GM18499 (cell line): Measurements from ENCODE around the gene VASP.

ENCODE experiments used
- ATAC-seq: cut with Tn5 transposase; IDR thresholded peaks from one replicate; pipeline ENCODE4 v1.9.1; 2021; ENCODE audit warnings: moderate number of reproducible peaks; ENCODE audit not compliant: insufficient read depth, unreplicated experiment

The VASP gene

GRCh38 chr19:45542234-45542668 is 35.0 kb downstream of the VASP start:
- ATAC-seq, result no peak

- ATAC-seq, result no peak
Observed at GRCh38 chr19:45547211-45547770, 40.0 kb downstream of the VASP start.

DNA sequence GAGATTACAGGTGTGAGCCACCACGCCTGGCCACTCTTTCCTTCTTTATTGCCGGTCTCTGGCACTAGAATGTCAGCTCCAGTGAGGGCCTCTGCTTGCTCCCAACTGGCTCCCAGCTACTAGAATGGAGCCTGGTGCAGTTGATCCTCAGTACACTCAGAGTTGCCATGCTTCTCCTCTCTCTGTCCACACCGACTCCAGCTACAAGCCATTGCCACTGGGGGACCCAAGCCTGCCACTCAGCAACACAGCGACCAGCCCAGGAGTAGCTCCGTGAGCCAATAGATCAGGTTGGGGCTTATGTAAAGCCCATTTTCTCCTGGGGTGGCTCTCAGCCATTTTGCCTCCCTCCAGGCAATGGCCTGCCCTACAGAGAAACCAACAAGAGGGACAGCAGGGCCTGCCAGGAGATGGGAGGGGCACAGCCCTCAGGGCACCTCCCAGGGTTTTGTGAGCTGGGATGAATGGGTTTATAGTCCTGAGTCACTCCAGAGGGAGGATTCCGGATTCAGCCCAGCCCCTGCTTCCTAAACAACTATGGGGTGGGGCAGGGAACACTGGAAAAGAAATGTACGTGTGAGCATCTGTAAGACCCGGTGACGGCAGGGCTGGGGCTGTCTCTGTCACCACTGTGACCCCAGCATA is 40.8 kb downstream of the VASP start:
- ATAC-seq, result no peak

DNA sequence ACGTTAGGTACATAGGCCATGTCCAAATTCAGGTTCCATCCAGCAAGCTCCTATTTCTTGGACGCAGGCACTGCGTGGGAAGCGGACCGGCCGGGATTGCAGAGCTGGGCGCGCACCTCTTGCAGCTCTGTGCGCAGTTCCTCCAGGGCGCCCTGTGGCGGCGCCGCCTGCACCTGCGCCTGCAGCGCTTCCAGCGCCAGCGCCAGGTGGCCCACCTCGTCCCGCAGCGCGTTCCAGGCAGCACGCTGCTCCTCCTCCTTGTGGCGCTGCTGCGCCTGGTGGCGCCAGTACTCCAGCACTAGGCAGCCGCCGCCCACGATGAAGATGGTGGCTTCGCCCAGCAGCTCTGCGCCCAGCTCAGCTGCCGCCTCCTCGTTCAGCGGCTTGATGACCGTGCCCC is 46.2 kb downstream of the VASP start:
- ATAC-seq, result no peak

GRCh38 chr19:45554481-45554880 is 47.2 kb downstream of the VASP start:
- ATAC-seq, result no peak

DNA sequence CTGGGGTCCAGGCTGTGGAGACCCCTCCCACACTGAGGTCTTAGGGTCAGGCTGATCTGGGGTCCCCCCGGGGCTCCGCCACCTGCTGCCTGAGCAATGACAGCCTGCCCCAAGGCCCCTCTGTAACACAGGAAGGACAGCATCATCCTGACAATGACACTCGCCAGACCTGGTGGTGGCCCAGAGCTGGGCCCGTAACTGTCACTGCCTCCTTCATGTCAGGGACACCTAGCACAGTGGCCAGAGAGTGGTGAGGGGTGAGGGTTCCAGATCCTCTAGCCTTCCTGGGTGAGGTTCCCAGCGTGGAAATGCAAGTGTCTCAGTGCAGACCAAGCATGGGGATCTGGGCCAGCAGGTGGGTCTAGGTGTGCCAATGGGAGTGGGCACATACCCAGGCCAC is 49.6 kb downstream of the VASP start:
- ATAC-seq, result no peak

DNA sequence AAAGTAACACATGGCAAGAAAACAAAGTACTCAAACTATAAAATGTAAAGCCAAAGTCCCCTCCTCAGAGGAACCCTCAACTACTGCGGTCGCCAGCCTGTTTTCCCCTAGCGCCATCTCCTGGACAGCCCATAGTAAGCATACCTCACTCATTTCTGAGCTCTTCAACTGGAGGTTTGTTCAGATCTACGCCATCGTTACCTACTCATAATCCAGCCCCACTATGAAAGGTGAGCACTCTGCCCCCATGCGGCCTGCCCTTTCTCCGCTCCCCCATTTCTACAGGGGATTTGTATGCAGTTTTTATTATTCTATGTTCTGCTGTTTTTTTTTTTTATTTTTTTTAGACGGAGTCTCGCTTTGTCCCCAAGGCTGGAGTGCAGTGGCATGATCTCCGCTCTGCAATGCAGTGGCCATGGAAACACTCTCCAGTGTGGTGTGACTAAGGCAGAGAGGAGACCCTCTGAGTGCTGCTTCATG is 51.2 kb downstream of the VASP start:
- no peak for ATAC-seq

GRCh38 chr19:45560038-45560437 is 52.8 kb downstream of the VASP start:
- ATAC-seq, result no peak

DNA sequence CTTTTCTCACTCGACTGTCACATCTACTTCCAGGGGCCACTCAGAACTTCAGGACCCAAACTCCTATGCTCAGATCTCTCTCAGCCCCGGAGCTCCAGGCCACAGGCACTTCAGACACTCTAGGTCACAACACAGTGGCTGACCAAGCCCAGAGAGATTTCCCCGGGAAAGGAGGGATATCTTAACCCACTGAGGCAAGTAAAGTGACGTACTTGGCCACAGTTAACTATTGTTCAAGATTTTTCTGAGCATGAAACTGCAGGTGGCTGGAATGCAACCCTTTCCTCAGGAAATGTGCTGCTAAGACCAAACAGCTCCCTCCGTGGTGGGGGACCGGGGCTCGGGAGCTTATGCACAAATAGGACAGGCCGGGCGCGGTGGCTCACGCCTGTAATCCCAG is 53.4 kb downstream of the VASP start:
- no peak for ATAC-seq

GRCh38 chr19:45564131-45564780 is 57.0 kb downstream of the VASP start:
- ATAC-seq, result no peak

- ATAC-seq, result no peak
Observed at GRCh38 chr19:45567609-45568008, 60.3 kb downstream of the VASP start.

DNA sequence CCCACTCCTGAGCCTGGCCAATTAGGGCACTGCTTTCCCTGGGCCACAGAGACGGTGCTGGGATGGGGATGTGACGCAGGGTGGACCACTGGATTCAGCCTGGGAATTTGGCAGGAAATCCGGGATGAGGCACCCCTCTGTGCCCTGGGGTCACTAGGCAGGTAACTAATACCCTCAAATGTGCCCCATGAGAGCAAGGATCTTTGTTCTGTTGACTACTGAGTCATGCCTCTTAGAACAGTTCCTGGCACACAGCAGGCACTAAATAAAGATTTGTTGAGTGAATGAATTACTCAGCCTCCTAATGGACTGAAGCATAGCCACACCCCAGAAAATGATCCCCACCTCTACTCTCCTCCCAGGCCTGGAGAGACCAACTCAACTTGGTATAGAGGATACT is 61.5 kb downstream of the VASP start:
- no peak for ATAC-seq

DNA sequence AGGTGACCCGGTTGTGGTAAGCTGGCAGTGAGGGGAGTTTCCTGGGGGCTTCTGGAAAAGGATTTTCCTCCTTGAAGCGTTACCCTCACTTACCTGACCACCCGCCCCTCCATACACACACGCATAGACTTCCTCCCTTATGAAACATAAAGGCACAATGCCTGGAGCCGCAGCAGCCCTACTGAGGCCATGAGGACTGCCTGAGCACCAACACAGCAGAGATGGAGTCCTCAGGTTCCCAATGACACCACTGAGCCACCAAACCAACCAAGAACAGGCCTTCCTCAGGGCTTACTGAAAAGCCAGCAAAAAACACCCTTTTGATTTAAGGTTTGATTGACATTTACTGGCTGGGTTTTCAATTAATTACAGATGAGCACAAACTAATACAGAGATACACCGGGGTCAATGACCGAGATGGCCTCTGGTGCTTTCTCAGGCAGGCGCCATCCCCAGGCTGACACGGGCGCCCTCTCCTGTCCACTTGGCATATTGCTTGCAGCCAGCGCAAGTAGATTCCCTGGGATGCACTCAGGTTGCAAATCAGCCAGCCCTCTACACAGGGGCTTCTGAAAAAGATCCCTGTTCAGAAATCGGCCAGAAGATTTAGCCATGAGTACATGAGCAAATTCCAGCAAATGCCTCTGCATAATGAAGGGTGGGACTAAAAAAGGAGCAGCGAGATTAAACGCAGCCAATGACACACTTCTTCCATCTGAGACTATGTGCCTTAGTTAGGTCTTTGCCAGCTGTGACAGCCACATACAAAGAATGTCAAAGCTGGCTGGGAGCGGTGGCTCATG is 62.5 kb downstream of the VASP start:
- no peak for ATAC-seq

DNA sequence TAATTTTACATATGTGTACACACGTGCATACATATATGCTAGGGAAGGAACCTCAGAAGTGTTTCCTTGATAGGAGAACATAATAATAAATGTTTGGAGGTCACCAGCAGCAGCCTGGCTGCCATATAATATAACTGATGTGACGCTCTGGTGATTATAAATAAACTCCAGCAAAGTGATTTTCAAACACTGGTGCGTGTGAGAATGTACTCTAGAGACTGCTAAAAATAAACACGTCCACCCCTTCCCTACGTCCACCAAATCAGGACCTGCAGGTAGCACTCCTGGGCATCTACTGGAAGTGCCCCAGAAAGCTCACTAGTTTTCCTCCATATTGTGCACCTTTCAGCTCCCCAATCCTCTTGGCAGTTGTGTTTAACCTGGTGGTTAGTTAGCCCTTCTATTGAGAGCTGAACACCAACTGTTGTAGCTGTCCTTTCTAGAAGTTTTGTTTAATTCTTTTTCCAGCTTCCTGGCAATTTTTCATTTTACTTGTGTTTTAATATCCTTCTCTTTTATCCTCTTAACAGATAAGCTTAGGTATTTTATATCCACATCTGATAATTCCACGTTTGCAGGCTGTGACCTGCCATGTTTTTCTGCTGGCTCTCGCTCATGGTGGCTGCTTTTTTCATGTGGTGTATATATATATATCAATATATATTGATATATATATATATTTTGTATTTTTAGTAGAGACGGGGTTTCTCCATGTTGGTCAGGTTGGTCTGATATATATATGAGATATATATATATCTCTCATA is 64.4 kb downstream of the VASP start:
- ATAC-seq, result no peak

GRCh38 chr19:45574526-45574925 is 67.2 kb downstream of the VASP start:
- no peak for ATAC-seq

DNA sequence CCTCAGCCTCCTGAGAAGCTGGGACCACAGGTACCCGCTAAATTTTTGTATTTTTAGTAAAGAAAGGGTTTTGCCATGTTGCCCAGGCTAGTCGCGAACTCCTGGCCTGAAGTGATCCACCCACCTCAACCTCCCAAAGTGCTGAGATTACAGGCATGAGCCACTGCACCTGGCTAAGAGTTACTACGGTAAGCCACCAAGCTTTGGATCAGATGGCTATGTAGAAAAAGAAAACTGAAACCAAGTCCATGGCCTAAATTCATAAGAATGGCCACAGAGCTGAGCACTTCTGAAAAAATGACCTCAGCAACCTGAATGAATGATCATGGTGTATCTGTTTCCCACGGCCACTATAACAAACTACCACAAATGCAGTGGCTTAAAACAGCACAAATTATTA is 67.9 kb downstream of the VASP start:
- ATAC-seq, result no peak
